ENCODE data around the gene ADARB2.
"Not testable (repeated sequence)": the region's sequence is repeated elsewhere in the genome, so short reads cannot be mapped to it uniquely, and the experiment has no call there.

Gene ADARB2

GRCh38 chr10:1219874-1220273, 517.5 kb downstream of the ADARB2 start:
- DNase-seq (ENCODE audit: low read depth): not testable (repeated sequence)

- DNase-seq (ENCODE audit: low read depth): no peak
Measured at GRCh38 chr10:1217661-1218060, 519.7 kb downstream of the ADARB2 start.

- DNase-seq (ENCODE audit: low read depth): no peak
Measured at GRCh38 chr10:1217237-1217587, 520.1 kb downstream of the ADARB2 start.

GRCh38 chr10:1216574-1217236, 520.6 kb downstream of the ADARB2 start:
- DNase-seq (ENCODE audit: low read depth): no peak

- no peak for DNase-seq (ENCODE audit: low read depth)
Measured at GRCh38 chr10:1215862-1216573, 521.3 kb downstream of the ADARB2 start.

- DNase-seq (ENCODE audit: low read depth): no peak
Measured at GRCh38 chr10:1214882-1215540, 522.3 kb downstream of the ADARB2 start.

GRCh38 chr10:1214071-1214675, 523.2 kb downstream of the ADARB2 start:
- DNase-seq (ENCODE audit: low read depth): no peak

GRCh38 chr10:1213252-1214070, 523.9 kb downstream of the ADARB2 start:
- DNase-seq (ENCODE audit: low read depth): no peak

GRCh38 chr10:1212571-1213141, 524.7 kb downstream of the ADARB2 start:
- no peak for DNase-seq (ENCODE audit: low read depth)

- DNase-seq (ENCODE audit: low read depth): no peak
Measured at GRCh38 chr10:1211844-1212570, 525.3 kb downstream of the ADARB2 start.

- no peak for DNase-seq (ENCODE audit: low read depth)
Measured at GRCh38 chr10:1210667-1211066, 526.7 kb downstream of the ADARB2 start.

- no peak for DNase-seq (ENCODE audit: low read depth)
Measured at GRCh38 chr10:1209355-1209979, 527.9 kb downstream of the ADARB2 start.

GRCh38 chr10:1208366-1209311, 528.7 kb downstream of the ADARB2 start:
- DNase-seq (ENCODE audit: low read depth): no peak

- no peak for DNase-seq (ENCODE audit: low read depth)
Measured at GRCh38 chr10:1206601-1207000, 530.7 kb downstream of the ADARB2 start.

GRCh38 chr10:1206101-1206500, 531.2 kb downstream of the ADARB2 start:
- no peak for DNase-seq (ENCODE audit: low read depth)

GRCh38 chr10:1205450-1206030, 531.8 kb downstream of the ADARB2 start:
- no peak for DNase-seq (ENCODE audit: low read depth)

- DNase-seq (ENCODE audit: low read depth): no peak
Measured at GRCh38 chr10:1204434-1205326, 532.6 kb downstream of the ADARB2 start.

GRCh38 chr10:1203704-1204103, 533.6 kb downstream of the ADARB2 start:
- no peak for DNase-seq (ENCODE audit: low read depth)
